C4-2B (cell line): Measurements from ENCODE around the gene KCNK5.

Source experiments
- CTCF ChIP-seq: fragments of 450-650 bp; conservative IDR thresholded peaks from 2 replicates; pipeline ENCODE4 v1.5.1; 2017; ENCODE audit warnings: mild to moderate bottlenecking
- ZFX ChIP-seq: fragments of 450-650 bp; IDR thresholded peaks from 2 replicates; pipeline ENCODE4 v1.6.1; 2017

DNA sequence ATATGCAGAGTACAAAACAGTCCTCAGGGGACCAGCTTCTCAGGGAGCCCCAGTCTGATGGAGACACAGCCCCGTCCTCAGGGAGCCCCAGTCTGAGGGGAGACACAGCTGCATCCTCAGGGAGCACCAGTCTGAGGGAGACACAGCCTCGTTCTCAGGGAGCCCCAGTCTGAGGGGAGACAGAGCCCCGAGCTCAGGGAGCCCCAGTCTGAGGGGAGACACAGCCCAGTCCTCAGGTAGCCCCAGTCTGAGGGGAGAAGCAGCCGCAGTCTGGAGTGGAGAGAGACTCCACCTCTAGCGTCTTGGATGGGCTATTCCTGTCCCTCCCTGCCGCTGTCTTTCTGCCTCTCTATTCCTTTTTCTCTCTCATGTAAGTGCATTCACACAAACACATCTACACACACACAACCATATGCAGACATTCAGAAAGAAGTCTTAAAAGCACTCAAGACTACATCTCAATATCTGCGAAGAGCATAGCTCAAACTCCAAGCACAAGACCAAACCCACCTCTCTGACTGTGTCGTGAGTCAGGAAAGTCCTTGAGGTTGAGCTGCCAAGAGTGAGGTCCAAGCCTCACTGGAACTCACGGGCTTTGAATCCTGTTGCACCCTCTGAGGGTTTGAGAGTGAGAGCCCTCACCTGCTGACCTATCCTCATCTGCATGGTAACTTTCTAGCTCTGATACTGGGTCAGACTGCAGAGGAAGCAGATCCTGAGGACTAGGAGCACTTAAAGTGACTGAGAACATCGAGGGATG lies 61.2 kb downstream of the KCNK5 start:
- no peak for TF ChIP-seq CTCF
- no peak for TF ChIP-seq ZFX
